OCI-LY1 (cell line): Measurements from ENCODE around the gene ENTPD8.

Experiments
- CTCF ChIP-seq: fragments of 200-600 bp; sonication (generic), shearing (Covaris generic); IDR thresholded peaks from 2 replicates; pipeline ENCODE4 v1.5.1; 2017; ENCODE audit warnings: mild to moderate bottlenecking, antibody characterized with exemption, low read length, moderate library complexity, mixed read lengths
- EZH2 ChIP-seq: fragments of 200-600 bp; sonication (generic), shearing (Covaris generic); IDR thresholded peaks from 2 replicates; pipeline ENCODE4 v1.8.0; 2017; ENCODE audit warnings: borderline replicate concordance, mixed run types, mild to moderate bottlenecking, antibody characterized with exemption, low read length, moderate library complexity, mixed read lengths

- TF ChIP-seq CTCF (no peak), EZH2 (no peak)
Measured at GRCh38 chr9:137434498-137435380, 6.4 kb downstream of the ENTPD8 start.
